Transverse colon (tissue), 4 donors: ENCODE data around the gene BMERB1. TPM values are rescaled to one million over a fixed set of nuclear protein-coding genes. Genes with fewer than 3 reads are reported as not detected.

Experiments
- DNase-seq: peaks from one replicate; pipeline ENCODE4 v3.0.0-alpha.2; 2019
- H3K27ac ChIP-seq, 4 donors: fragments of 200-600 bp; sonication (generic); 2 replicates each; pipeline ENCODE4 v1.5.1; 2016 to 2018; ENCODE audit warnings: inconsistent platforms in 4 of 4
- H3K27me3 ChIP-seq: fragments of 200-600 bp; sonication (generic); 2 replicates; pipeline ENCODE4 v1.5.1; 2017; ENCODE audit warnings: inconsistent platforms
- H3K36me3 ChIP-seq, 4 donors: fragments of 200-600 bp; sonication (generic); 2 replicates each; pipeline ENCODE4 v1.5.1; 2017 to 2019; ENCODE audit warnings: inconsistent platforms in 4 of 4
- H3K4me1 ChIP-seq, 4 donors: fragments of 200-600 bp; sonication (generic); 2 replicates each; pipeline ENCODE4 v1.5.1; 2017 to 2020; ENCODE audit warnings: inconsistent platforms in 4 of 4
- H3K4me3 ChIP-seq, 4 donors: fragments of 200-600 bp; sonication (generic); 1 replicate in 1 of 4; 2 replicates in 3 of 4; pipeline versions ENCODE4 v1.5.1 to v1.6.1; 2017 to 2019; ENCODE audit warnings: inconsistent platforms in 4 of 4
- H3K9me3 ChIP-seq, 2 donors: fragments of 200-600 bp; sonication (generic); 2 replicates each; pipeline ENCODE4 v1.5.1; 2017 to 2019; ENCODE audit warnings: inconsistent platforms in 2 of 2
- CTCF ChIP-seq, 5 experiments: fragments of 200-600 bp in 3 of 5; fragments of 450-650 bp in 2 of 5; sonication (generic) in 3 of 5; IDR thresholded peaks; 1 replicate in 2 of 5; 2 replicates in 3 of 5; pipeline ENCODE4 v1.5.1; 2016 to 2017; ENCODE audit warnings: antibody characterized with exemption in 5 of 5, inconsistent platforms in 3 of 5, mild to moderate bottlenecking in 2 of 5, moderate library complexity in 1 of 5
- EP300 ChIP-seq: sonication (generic); formaldehyde crosslinking; IDR thresholded peaks from one replicate; pipeline ENCODE4 v1.6.1; 2017; ENCODE audit warnings: antibody characterized with exemption, low read depth
- POLR2A ChIP-seq: fragments of 450-650 bp; IDR thresholded peaks from one replicate; pipeline ENCODE4 v1.6.1; 2016; ENCODE audit warnings: antibody characterized with exemption, mild to moderate bottlenecking, moderate library complexity
- POLR2AphosphoS5 ChIP-seq, 3 donors: sonication (generic); formaldehyde crosslinking; IDR thresholded peaks; one replicate each; pipeline ENCODE4 v1.6.1; 2016; ENCODE audit warnings: antibody characterized with exemption in 3 of 3
- WGBS, 2 donors: methylation state at CpG; one replicate each; pipeline ENCODE4 v1.1.5; 2018; ENCODE audit warnings: low coverage in 1 of 2; 5-methylcytosine and 5-hydroxymethylcytosine counted together
- in situ Hi-C, 4 donors: fragments of 200-750 bp; cut with MboI; loops; one replicate each; pipeline versions ENCODE4 v1.15.0 to v1.15.1; 2017; ENCODE audit warnings: low sequenced_read_pairs in 3 of 4, low pct_ligation_motif_present in 1 of 4, low pct_unique_long_range_greater_than_20kb in 1 of 4
- intact Hi-C: fragments of 100-400 bp; cut with DNase I; formaldehyde crosslinking; loops from one replicate; pipeline ENCODE4 v1.15.1; 2023; ENCODE audit warnings: low total_unique reads
- total RNA-seq, 4 donors: library from RNA; depleted of rRNA; stranded (reverse); fragments of >200 nt; gene quantifications; one replicate each; pipeline ENCODE4 v1.1.0, GENCODE V29; 2016

BMERB1 gene
- total RNA-seq, 4 donors from 2014 or later: 8.6 to 65.1 (median 14.1) TPM

GRCh38 chr16:15518381-15519351, 84.3 kb downstream of the BMERB1 start:
- no peak for TF ChIP-seq CTCF (IDR thresholded peaks at IDR 0.05)
- TF ChIP-seq POLR2A: no peak
- peak in 1 of 3 donors; percentile 50 for TF ChIP-seq POLR2AphosphoS5 (IDR thresholded peaks at IDR 0.05)
- no peak for TF ChIP-seq EP300
- H3K27me3 ChIP-seq: no peaks in the 10 kb centered on the region
- 10 to 43% methylated on average over 2 to 12 of the region's 12 CpGs for WGBS, 2 donors
- H3K4me1 ChIP-seq: peaks cover 0 to 37% (median 11%) of the 10 kb centered on the region in 4 donors
- no peak overlapping the region for H3K4me3 ChIP-seq
- H3K36me3 ChIP-seq: no peaks in the 10 kb centered on the region
- intact Hi-C loops: no loop called here
- DNase-seq: no peak
- H3K27ac ChIP-seq: peak overlapping the region; percentile 24 to 60 (median 44)
- no peaks in the 10 kb centered on the region for H3K9me3 ChIP-seq
- in situ Hi-C loops: no loop called here

GRCh38 chr16:15519790-15520189, 85.4 kb downstream of the BMERB1 start:
- no peak for DNase-seq
- H3K9me3 ChIP-seq: no peaks in the 10 kb centered on the region
- in situ Hi-C loops: loop anchor here in 1 of 4 donors (10.0 kb wide), 1 partner anchor 65 kb away; no protein-coding TSS in a partner anchor
- TF ChIP-seq POLR2AphosphoS5 (IDR thresholded peaks at IDR 0.05) (no peak), CTCF (IDR thresholded peaks at IDR 0.05) (no peak), EP300 (no peak)
- intact Hi-C loops: no loop called here
- H3K36me3 ChIP-seq: no peaks in the 10 kb centered on the region
- H3K27ac ChIP-seq: peak overlapping the region; percentile 20 to 60 (median 44)
- no peak overlapping the region for H3K4me3 ChIP-seq
- peaks cover 0 to 37% (median 11%) of the 10 kb centered on the region in 4 donors for H3K4me1 ChIP-seq
- 77% methylated on average over 7 to 9 of the region's 9 CpGs for WGBS, 2 donors
- no peaks in the 10 kb centered on the region for H3K27me3 ChIP-seq

- DNase-seq: no peak
- no peaks in the 10 kb centered on the region for H3K27me3 ChIP-seq
- H3K27ac ChIP-seq: peak overlapping the region; percentile 49 to 57 (median 54)
- H3K36me3 ChIP-seq: no peaks in the 10 kb centered on the region
- no peaks in the 10 kb centered on the region for H3K9me3 ChIP-seq
- in situ Hi-C loops: loop anchor here in 1 of 4 donors (10.0 kb wide), 1 partner anchor 63 kb away; no protein-coding TSS in a partner anchor
- H3K4me1 ChIP-seq: peaks cover 0 to 37% (median 11%) of the 10 kb centered on the region in 4 donors
- intact Hi-C loops: no loop called here
- TF ChIP-seq EP300 (no peak), POLR2AphosphoS5 (IDR thresholded peaks at IDR 0.05) (no peak), POLR2A (no peak), CTCF (IDR thresholded peaks at IDR 0.05) (no peak)
- no peak overlapping the region for H3K4me3 ChIP-seq
These were observed 87.0 kb downstream of the BMERB1 start for GRCh38 chr16:15521390-15521757.

GRCh38 chr16:15521758-15522509, 87.5 kb downstream of the BMERB1 start:
- Histone ChIP-seq H3K9me3 (no peaks in the 10 kb centered on the region), H3K4me1 (peaks cover 0 to 37% (median 11%) of the 10 kb centered on the region in 4 donors), H3K27ac (peak overlapping the region; percentile 49 to 57 (median 53)), H3K36me3 (no peaks in the 10 kb centered on the region), H3K4me3 (no peak overlapping the region), H3K27me3 (no peaks in the 10 kb centered on the region)
- intact Hi-C loops: no loop called here
- 57 to 73% methylated on average over 10 of the region's 10 CpGs for WGBS, 2 donors
- in situ Hi-C loops: loop anchor here in 1 of 4 donors (10.0 kb wide), 1 partner anchor 63 kb away; no protein-coding TSS in a partner anchor
- DNase-seq: no peak
- TF ChIP-seq EP300: no peak
- TF ChIP-seq CTCF (IDR thresholded peaks at IDR 0.05): no peak
- no peak for TF ChIP-seq POLR2AphosphoS5 (IDR thresholded peaks at IDR 0.05)
- no peak for TF ChIP-seq POLR2A
